Measurements from ENCODE around the gene BRD3. TPM values are rescaled to one million over a fixed set of nuclear protein-coding genes. Genes with fewer than 3 reads are reported as not detected.

Gene BRD3
- total RNA-seq, 2 experiments from 2014 or later = 3.1 to 16.3 TPM

DNA sequence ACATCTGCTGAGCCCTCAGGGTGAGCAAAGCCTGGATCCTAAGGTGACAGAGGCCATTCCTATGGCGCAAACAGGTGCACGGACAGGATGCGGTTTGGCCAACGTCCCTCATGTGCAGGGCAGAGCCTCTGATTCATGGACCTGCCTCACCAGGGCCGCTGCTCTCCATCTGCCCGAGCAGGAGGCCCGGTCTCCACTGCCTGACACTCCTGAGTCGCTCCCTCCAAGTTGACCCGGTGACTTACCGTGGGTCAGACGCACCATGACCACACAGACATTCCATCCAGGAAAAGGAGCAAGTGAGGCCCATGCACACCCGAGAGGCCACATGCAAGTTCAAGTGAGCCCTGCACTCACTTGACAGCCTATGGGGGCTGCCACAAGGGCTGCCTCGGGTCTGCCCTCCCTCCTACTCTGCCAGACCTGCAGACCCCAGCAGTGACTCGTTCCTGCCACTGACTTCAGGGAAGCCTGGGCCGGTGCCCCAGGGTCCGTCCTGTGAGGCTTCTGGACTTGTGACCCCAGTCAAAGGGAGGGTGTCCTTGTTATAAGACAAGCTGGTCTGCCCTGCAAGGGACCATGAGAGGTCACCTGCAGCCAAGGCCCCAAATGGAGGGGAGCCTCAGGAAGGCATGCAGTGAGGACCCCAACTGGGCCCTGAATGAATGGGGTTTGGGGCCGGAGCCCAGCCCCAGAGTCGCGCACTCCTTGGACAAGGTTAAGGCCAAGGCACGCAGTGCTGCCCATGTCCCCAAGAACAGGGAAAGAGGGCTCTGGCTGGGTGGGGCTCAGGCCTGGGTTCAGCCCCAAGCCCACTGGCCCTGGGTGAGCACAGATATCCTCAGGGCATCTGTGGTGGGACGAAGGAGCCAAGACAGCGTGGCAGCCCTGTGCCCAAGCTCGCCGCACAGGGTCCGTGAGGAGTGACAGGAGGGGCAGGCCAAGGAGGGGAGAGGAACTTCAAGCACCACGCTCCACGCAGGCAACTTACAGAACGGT lies 32.5 kb downstream of the BRD3 start:
- no peak for DNase-seq (ENCODE audit: low spot score)
- no TSS peak for BruUV-seq (replicated peaks)
- H3K79me2 ChIP-seq (ENCODE audit: insufficient read depth, low read depth, low read length) = no peaks in the 10 kb centered on the region
- TF ChIP-seq CTCF (conservative IDR thresholded peaks at IDR 0.05; ENCODE audit: low read length) (no peak), EZH2phosphoT487 (IDR thresholded peaks at IDR 0.05; ENCODE audit: borderline replicate concordance, low read depth, low read length) (no peak)
- H4K20me1 ChIP-seq (ENCODE audit: insufficient read depth, low read length) = no peaks in the 10 kb centered on the region
- H3K4me3 ChIP-seq (ENCODE audit: low read depth, low read length, poor library complexity, severe bottlenecking) = no peak overlapping the region
- H3K9me2 ChIP-seq (ENCODE audit: insufficient read depth, low read length) = no peaks in the 10 kb centered on the region
- ChIA-PET POLR2A (no interaction called here), CTCF (ENCODE audit: unreplicated experiment) (no interaction called here)
- no peaks in the 10 kb centered on the region for H3K9me3 ChIP-seq (ENCODE audit: low read length)
- intact Hi-C loops (cut with micrococcal nuclease; ENCODE audit: unreplicated experiment) = no loop called here
- H3K36me3 ChIP-seq (ENCODE audit: insufficient read depth, low read length) = peaks cover 10% of the 10 kb centered on the region; the same call in 1 of the 2 replicates
- no peak overlapping the region for H2AFZ ChIP-seq (ENCODE audit: low read length)
- no peak overlapping the region for H3K27ac ChIP-seq (ENCODE audit: low read depth, low read length, poor library complexity, severe bottlenecking)
- H3K4me1 ChIP-seq (ENCODE audit: insufficient read depth, low read length, poor library complexity, severe bottlenecking) = no peaks in the 10 kb centered on the region
- no peak overlapping the region for H3K4me2 ChIP-seq (ENCODE audit: low read length)

- peaks cover 12% of the 10 kb centered on the region; the same call in 1 of the 2 replicates for H3K36me3 ChIP-seq (ENCODE audit: insufficient read depth, low read length)
Measured at GRCh38 chr9:134034215-134035040, 33.4 kb downstream of the BRD3 start.

More at GRCh38 chr9:134034215-134035040, 33.4 kb downstream of the BRD3 start:
- ChIA-PET POLR2A (no interaction called here), CTCF (ENCODE audit: unreplicated experiment) (no interaction called here)
- Histone ChIP-seq H3K79me2 (ENCODE audit: insufficient read depth, low read depth, low read length) (no peaks in the 10 kb centered on the region), H3K27ac (ENCODE audit: low read depth, low read length, poor library complexity, severe bottlenecking) (no peak overlapping the region), H4K20me1 (ENCODE audit: insufficient read depth, low read length) (no peaks in the 10 kb centered on the region), H3K4me1 (ENCODE audit: insufficient read depth, low read length, poor library complexity, severe bottlenecking) (no peaks in the 10 kb centered on the region), H3K9me3 (ENCODE audit: low read length) (no peaks in the 10 kb centered on the region), H3K4me2 (ENCODE audit: low read length) (no peak overlapping the region), H3K9me2 (ENCODE audit: insufficient read depth, low read length) (no peaks in the 10 kb centered on the region), H2AFZ (ENCODE audit: low read length) (no peak overlapping the region), H3K4me3 (ENCODE audit: low read depth, low read length, poor library complexity, severe bottlenecking) (no peak overlapping the region)
- intact Hi-C loops (cut with micrococcal nuclease; ENCODE audit: unreplicated experiment) = no loop called here
- BruUV-seq (replicated peaks) = no TSS peak
- no peak for TF ChIP-seq EZH2phosphoT487 (IDR thresholded peaks at IDR 0.05; ENCODE audit: borderline replicate concordance, low read depth, low read length)
- no peak for TF ChIP-seq CTCF (conservative IDR thresholded peaks at IDR 0.05; ENCODE audit: low read length)
- no peak for DNase-seq (ENCODE audit: low spot score)
